ENCODE results near the gene PRR14L. TPM values are rescaled to one million over a fixed set of nuclear protein-coding genes. Genes with fewer than 3 reads are reported as not detected.

Gene PRR14L
- total and polyA plus RNA-seq, 2 donors (not counting 3 experiments of a cell fraction or from before 2014, with no cell fraction given): 13.1 to 53.8 TPM

DNA sequence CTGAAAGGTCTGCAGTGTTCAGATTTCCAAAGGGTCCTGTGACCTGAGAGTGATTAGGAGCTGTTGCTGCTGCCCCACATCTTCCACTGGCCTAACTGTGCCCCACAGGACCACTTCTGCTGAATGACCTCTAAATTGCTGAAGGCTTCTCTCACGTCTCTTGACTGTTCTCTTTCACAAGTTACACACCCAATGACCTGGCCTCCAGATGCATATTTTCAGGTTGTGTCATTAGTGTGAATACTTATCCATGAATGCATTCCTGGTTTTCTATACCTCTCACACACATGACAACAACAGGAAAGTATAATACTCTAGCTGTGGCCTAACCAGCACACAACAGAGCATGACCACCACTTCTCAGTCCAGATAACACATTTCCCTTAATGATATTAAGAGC lies 15.4 kb downstream of the PRR14L start:
- intact Hi-C loops (cut with micrococcal nuclease) (no loop called here), dilution Hi-C loops (cut with MboI; ENCODE audit: extremely low pct_ligation_motif_present, low sequenced_read_pairs) (no loop called here)
- Histone ChIP-seq H3K79me2 (ENCODE audit: control insufficient read depth, insufficient read depth, low read length) (peaks cover 67% of the 10 kb centered on the region), H3K9me1 (replicated peaks; ENCODE audit: control insufficient read depth, extremely low read depth, insufficient read depth, low read length) (no peaks in the 10 kb centered on the region), H3K9ac (replicated peaks; ENCODE audit: extremely low read depth, insufficient read depth, low read length) (no peak overlapping the region), H3K9me3 (replicated peaks; ENCODE audit: control insufficient read depth, insufficient read depth, low read length) (no peaks in the 10 kb centered on the region), H3K4me1 (ENCODE audit: control insufficient read depth, extremely low read depth, insufficient read depth, low read length) (no peaks in the 10 kb centered on the region), H3K4me3 (replicated peaks in 1 of 3; ENCODE audit: insufficient read depth in 1 of 3, low read depth in 1 of 3, low read length in 3 of 3) (no peak overlapping the region), H3K27ac (ENCODE audit: insufficient read depth, low read depth, low read length) (no peak overlapping the region), H3K4me2 (ENCODE audit: insufficient read depth, low read length) (no peak overlapping the region), H3K36me3 (ENCODE audit: control insufficient read depth in 2 of 2, extremely low read depth in 1 of 2, insufficient read depth in 2 of 2, low read length in 2 of 2) (peaks cover 4 to 5% of the 10 kb centered on the region in 2 experiments), H2AFZ (ENCODE audit: low read depth, low read length) (no peak overlapping the region), H4K20me1 (replicated peaks; ENCODE audit: control insufficient read depth, extremely low read depth, insufficient read depth, low read length) (peaks cover 3% of the 10 kb centered on the region), H3K27me3 (ENCODE audit: control insufficient read depth in 2 of 2, insufficient read depth in 2 of 2, low read length in 2 of 2) (no peaks in the 10 kb centered on the region)
- TF ChIP-seq FOS (IDR thresholded peaks at IDR 0.05; ENCODE audit: borderline replicate concordance, insufficient read depth, low read length) (no peak), MYC (IDR thresholded peaks at IDR 0.05; ENCODE audit: low read depth, low read length) (no peak), POLR2AphosphoS5 (IDR thresholded peaks at IDR 0.05; ENCODE audit: insufficient read depth, low read depth, low read length) (no peak), EZH2 (IDR thresholded peaks at IDR 0.05; ENCODE audit: borderline replicate concordance, low read depth, low read length, severe bottlenecking) (no peak), GATA2 (IDR thresholded peaks at IDR 0.05; ENCODE audit: insufficient read depth, insufficient read length, low read depth, low read length) (no peak), JUN (IDR thresholded peaks at IDR 0.05; ENCODE audit: borderline replicate concordance, insufficient read depth, insufficient read length, low read depth) (no peak), POLR2A (IDR thresholded peaks at IDR 0.05; ENCODE audit: low read depth, low read length) (no peak)
- TF ChIP-seq, protein P1, sequence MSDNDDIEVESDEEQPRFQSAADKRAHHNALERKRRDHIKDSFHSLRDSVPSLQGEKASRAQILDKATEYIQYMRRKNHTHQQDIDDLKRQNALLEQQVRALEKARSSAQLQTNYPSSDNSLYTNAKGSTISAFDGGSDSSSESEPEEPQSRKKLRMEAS (IDR thresholded peaks at IDR 0.05; ENCODE audit: insufficient read depth, insufficient read length): no peak
- TF ChIP-seq, protein P2, sequence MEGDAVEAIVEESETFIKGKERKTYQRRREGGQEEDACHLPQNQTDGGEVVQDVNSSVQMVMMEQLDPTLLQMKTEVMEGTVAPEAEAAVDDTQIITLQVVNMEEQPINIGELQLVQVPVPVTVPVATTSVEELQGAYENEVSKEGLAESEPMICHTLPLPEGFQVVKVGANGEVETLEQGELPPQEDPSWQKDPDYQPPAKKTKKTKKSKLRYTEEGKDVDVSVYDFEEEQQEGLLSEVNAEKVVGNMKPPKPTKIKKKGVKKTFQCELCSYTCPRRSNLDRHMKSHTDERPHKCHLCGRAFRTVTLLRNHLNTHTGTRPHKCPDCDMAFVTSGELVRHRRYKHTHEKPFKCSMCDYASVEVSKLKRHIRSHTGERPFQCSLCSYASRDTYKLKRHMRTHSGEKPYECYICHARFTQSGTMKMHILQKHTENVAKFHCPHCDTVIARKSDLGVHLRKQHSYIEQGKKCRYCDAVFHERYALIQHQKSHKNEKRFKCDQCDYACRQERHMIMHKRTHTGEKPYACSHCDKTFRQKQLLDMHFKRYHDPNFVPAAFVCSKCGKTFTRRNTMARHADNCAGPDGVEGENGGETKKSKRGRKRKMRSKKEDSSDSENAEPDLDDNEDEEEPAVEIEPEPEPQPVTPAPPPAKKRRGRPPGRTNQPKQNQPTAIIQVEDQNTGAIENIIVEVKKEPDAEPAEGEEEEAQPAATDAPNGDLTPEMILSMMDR (IDR thresholded peaks at IDR 0.05; ENCODE audit: extremely low read depth in 1 of 2, insufficient read depth in 1 of 2, low read depth in 1 of 2, low read length in 2 of 2): no peak
- no TSS peak for BruUV-seq (replicated peaks)
- DNase-seq (ENCODE audit: low read depth, low spot score) (no peak), FAIRE-seq (no peak)
- ChIA-PET POLR2A (no interaction called here), CTCF (no interaction called here)

Measured in endothelial cell of umbilical vein (primary cell).